AG20443 (cell line): ENCODE data around the gene PLEKHF1.
"Not testable (repeated sequence)": the region's sequence is repeated elsewhere in the genome, so short reads cannot be mapped to it uniquely, and the experiment has no call there.

ENCODE experiments used
- DNase-seq: peaks from one replicate; pipeline ENCODE4 v3.0.0; 2012; ENCODE audit warnings: low spot score, mixed read lengths

PLEKHF1 gene

DNA sequence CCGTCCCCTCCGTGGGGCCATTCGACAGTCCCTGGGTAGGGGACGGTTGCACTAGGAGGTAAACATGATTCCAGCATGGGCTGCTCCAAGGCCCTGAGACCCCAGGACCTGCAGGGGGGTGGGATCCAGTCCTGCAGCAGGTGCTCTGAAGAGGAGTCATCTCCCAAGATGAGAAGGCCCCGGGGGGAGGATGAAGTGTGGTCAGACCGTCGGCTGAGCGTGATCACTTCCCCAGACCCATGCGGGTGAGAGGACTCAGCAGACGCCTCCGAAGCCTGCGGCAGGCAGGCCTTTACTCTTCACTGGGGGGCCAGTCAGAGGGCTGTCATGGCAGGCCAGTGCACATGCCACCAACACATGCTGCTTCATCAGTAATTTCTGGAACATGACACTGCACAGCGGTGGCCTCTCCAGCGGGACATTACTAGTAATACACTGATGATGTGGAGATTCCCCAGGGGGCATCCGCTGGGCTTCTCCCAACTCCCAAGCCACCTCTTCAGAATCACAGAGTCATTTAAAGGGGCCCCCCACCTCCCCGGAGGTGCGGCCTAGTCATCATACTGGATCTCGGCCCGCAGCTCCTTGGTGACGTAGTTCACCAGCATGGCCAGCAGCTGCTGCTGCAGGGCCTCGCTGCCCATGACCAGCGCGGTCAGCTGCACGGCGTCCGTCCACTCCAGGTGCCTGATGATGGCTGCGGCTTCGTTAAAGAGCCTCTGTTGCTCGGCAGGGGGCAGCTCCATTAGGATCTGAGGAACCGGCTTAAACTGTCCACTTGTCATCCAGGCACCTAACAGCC lies 37.1 kb downstream of the PLEKHF1 start:
- DNase-seq: no peak

DNA sequence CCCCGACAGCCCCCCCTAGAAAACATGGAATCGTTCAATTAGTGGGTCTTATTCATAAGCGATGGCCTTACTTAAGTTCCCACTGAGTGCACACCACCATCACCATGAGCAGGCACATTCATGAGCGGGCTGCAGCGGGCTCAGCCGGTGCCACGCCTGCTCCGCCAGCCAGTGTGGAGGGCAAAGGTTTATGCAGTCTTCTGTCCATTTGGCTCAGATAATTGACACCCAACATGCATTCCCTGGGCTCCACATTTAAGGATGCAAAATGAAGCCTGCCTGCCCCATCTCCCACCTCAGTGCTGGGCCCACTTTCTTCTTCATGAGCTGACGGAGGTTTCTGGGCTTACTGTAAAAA lies 37.7 kb downstream of the PLEKHF1 start:
- DNase-seq: no peak

DNA sequence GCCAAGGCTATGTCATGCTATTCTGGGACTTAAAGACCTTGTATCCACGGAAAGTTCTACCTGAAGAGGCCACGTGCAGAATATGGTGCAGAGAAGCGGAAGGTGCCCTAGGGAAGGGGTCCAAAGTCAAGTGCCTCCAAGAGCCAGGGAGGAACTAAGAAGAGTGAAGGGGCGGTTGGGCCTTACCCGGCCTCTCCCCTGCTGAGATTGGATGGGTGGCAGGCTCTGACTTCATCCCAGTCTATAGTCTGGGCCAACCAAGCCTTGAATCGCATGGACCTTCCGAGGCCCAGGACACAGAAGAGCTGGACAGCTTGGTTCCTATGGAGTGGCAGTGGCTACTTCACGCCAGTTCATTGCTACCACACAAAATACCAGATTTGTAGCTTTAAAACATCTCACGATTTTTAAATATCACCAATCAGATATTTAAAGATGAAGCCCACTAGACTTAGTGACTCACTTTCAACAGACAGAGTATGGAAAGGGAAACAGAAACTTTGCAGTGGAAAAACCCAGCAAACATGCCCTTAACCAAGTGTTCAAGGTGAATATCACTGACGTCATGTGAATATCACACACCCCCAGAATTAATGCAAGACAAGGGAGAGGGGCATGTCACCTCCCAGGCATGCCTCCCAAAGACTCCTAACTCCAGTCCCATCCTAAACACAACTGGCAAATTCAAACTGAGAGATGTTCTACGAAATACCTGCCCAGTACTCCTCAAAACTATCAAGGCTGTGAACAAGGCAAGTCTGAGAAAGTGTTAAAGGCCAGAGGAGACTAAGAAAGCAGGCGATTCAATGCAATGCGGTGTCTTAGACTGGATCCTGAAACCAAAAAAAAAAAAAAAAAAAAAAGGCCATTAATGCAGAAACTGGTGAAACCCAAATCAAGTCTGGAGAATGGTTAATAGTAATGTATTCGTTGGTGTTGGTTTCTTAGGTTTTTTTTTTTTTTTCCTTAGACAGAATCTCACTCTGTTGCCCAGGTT lies 39.6 kb downstream of the PLEKHF1 start:
- DNase-seq: no peak

DNA sequence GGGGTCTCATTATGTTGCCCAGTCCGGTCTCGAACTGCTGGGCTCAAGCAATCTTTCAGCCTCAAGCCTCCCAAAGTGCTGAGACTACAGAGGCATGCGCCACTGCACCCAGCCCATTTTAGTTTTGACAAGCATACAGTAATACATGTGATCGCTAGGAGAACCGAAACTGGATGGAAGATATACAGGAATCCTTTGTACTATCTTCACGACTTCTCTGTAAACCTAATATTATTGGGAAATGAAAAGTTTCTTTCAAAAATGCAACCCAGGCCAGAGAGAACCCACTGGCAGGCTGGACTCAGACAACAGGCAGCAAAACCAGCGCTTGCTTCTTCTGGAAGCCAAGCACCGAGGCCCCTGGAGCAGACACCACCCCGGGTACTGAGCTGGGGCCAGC lies 40.4 kb downstream of the PLEKHF1 start:
- no peak for DNase-seq

DNA sequence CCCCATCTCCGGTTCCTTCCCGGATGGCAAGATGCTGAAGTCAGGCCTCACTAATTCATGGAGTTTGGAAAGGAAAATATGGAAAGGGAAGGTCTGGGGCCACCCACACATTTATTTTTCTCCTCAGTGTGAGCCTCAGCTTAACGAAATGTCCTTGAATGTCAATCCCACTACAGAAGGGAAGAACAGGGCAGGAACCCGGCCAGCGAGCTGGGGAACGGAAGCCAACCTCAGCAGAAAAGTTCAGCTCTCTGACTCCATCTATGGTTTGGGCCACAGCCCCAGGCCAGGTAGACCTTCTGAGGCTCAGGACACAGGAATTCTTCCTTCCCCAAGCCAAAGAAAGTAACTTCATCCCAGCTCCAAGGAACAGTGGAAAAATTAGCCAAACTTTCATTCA lies 41.4 kb downstream of the PLEKHF1 start:
- DNase-seq: no peak

DNA sequence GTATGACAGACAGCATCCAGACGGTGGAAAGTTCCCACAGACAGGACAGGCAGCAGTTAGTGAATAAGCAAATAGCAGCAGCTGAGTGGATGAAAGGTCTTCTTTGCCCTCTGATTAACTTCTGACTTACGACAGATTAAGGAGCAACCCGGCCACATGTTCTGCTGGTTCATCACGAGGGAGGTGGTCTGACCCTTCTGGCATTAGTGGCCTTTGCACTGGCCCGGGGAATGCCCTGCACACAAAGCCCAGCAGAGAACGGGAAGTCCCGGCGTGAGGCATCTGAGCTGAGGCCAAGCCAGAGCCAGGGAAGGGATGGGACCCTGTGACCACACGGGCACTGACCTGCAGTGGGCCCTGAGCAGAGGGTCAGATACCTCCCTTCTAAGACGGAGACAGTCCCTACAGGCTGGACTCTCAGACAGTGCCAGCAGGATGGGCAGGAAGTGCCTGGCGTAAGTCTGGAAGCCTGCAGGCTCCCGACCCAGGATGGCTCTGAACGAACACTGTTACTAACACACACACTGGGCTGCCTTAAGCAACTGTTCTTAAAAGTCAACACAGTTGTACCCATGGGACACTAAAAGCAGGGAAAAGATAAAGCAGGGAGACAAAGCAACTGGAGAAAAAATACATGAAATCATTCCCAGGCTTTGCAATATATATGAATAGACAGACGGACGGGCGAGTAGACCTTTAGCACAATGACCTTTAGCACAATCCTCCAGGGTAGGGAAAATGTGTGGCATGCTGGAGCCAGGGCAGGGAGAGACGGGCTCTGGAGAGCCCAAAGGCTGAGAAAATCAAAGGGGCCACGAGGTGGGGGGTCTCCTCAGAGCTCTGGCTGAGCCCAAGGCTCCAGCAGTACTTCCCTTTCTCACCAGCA lies 43.5 kb downstream of the PLEKHF1 start:
- no peak for DNase-seq

DNA sequence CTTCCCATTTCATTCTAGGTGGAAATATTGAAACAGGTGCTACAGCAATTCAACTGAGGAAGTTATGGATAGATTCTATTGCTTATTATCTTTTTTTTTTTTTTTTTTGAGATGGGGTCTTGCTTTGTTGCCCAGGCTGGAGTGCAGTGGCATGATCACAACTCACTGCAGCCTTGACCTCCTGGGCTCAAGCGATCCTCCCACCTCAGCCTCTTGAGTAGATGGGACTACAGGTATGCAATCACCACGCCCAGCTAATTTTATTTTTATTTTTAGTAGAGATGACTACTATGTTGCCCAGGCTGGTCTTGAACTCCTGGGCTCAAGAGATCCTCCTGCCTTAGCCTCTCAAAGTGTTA lies 44.2 kb downstream of the PLEKHF1 start:
- DNase-seq: not testable (repeated sequence)

DNA sequence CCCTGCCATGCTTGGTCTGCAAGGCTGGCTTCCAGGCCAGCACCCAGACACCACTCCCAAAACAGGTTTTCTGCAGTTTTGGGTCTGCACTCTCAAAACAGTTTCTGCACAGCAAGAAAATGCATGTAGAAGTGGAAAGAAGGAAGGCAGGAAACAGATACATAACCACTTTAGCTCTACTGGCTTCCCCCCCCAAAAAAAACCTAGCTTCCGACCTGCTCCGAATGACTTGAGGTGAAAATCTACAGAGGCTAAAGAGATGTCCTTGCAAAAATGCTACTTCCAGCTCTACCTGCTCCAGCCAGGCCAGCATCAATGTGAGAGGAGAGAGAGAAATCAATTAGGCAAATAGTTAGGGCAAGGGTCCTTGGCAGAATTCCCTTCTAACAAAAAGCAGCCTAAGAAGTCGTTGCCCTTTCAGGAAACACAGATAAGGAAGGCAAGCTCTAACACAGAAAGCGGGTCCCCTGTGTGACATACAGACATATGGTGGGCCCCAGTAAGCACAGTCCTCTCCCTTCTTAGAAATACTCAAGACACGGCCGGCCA lies 46.4 kb downstream of the PLEKHF1 start:
- no peak for DNase-seq

DNA sequence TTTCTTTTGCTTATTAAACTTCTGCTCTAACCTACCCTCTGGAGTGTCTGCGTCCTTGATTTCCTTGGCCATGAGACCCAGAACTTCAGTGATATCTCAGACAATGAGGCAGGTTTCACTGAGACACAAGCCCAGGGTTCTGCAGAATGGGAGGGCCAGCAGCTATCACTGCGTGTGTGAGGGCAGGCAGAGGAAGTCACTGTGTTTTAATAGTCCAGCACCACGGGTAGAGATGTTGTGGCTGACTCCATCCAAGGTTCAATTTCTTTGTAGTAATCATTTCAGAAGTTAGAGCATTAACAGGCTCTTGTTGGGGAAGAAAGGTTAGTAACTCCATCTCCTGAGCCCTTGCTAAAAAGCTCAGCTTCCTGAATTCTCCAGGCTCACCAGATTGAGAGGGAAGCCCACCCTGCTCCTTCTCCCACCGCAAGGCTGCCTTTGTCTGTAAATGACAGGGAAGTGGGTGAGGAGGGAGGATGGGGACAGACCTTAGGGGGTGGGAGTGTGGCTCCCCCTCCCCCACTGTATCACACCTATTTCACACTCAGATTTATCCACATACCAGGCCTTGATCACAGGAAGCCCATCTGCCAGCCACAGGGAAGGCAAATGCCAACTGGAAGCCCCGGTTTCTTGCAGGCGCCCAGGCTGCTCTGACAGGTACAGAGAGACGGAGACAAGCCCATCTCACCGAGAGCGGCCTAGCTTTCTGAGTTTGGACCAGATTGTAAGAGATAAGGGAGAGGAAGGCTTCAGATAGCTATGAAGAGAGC lies 47.7 kb downstream of the PLEKHF1 start:
- no peak for DNase-seq

DNA sequence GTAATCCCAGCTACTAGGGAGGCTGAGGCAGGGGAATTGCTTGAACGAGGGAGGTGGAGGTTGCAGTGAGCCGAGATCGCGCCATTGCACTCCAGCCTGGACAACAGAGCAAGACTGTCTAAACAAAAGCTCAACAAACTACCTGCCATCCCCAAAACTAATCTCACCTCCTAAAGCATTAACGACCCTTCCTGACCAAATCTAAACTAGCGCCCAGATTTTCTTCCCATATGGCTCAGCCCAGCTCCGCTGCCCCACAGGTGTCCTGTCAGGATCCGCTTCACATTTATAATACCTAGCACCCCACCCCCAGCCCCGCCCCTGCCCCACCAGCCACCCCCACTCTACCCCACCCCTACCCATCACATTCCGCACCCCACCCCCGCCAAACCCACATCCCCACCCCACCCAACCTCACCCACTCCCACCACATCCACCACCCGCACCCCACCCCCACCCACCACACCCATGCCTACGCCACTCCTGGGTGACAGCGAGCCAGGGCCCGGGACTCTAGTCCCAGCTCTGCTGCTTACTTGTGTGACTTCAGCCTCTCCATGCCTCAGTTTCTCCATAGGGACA lies 49.2 kb downstream of the PLEKHF1 start:
- DNase-seq: peak; percentile 26

DNA sequence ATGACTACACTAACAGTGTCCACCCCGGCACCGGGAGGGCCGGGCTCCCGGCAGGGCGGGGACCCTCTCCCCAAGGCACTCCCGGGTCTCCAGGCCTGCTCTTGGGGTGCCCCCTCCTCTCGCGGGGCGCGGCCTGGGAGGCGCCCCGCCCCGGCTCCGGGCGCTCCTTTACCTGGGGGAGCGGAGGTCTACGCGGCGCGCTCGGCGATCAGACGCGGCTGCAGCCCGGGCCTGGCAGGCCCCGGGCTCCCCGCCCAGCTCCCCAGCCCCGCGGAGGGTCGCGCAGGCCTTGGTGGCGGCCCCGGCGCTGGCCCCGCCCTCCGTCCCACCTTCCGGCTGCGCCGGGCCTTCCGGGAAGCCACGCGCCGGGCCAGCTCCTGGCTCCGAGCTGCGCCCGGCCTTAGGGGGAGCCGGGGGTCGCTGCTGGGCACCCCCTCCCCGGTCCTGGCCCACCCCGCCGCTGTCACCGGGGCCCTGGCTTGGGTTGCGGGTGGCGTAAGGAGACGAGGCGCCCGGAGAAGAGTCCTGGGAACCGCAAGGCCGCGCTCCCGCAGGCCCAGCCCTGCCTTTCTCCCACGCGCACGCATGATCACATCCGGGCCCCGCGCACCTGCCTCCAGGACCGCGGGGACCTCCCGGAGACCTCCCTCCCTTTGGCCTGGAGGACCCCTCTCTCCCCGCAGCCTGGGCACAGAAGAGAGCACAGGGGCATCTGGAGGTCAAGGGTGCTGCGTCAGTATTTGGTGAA lies 49.9 kb downstream of the PLEKHF1 start, which contains the start of gene C19orf12:
Gene C19orf12 (minus strand): TSS at position 309 of the 748 bp plus-strand sequence. CDS start 6,848 bp downstream, outside the sequence.
- DNase-seq: peak; percentile 84

DNA sequence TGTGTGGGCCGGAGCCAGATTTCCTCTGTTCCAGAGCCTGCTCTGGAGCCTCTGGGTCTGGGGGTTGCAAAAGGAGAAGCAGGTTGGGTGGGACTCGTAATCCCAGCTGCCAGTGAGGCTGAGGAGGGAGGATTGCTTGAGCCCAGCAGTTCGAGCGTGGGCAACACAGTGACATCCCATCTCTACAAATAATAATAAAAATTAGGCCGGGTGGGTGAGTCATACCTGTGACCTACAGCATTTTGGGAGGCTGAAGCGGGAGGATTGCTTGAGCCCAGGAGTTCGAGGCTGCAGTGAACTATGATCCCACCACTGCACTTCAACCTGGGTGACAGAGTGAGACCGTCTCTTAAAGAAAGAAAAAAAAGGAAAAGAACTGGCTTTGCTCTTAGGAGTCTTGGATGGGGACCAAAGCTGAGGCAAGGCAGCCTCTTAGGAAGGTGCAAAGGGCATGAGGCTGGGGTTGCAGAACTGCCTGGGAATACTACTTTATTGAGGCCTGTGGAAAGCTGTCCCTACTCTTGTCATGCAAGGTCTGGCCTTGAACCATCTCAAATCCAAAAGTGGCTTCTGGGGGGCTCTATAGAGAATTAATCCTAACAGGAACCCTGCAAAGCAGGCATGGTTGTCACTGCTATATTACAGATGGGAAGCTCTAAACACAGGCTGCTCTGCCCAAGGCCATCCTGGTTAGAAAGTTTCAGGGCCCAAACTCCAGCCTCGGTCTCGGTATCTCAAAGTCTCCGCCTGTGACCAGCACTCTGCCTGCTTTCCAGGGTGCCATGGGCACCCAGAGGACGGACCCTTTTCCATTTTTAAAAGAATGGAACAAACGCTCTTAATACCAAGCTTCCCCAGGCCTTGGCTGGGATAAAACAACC lies 50.7 kb downstream of the PLEKHF1 start:
- DNase-seq: no peak

DNA sequence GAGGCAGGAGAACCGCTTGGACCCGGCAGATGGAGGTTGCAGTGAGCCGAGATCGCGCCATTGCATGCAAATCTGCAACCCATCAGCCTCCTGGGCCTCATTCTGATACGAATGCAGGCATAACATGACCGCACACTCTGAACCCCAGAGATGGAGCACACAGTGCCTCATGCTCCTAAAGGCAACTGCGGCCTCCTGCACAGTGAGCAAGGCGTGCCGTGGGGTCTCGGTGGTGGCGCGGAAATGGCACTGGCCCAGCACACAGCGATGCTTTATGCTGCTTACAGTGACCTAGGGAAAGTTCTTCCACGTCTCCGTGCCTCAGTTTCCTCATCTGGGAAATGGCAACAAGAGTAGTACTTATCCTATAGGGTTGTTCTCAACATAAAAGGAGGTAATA lies 51.8 kb downstream of the PLEKHF1 start:
- no peak for DNase-seq

DNA sequence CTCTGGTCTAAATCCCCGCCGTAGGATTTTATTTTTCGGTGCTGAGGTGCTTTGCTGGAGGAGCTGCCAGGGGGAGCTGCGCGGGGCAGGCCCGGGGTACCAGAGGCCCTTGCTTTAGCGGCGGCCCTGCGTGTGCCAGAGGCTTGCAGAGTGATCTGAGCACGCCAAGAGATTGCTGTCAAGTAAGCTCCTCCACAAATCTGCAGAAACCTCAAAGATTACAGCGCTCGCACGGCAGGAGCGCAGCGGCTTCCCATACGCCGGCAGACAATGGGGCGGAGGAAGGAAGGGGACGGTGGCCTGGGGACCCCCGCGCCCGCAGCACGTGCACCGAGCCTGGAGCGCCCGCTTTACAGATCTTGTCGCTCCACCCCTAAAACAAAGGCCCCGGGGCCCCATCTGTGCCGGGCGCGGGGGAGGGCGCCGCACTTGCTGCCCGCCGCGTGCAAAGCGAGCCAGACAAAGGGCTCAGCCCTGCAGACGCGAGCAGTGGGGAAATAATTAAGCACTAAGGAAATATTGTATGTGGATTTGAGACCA lies 58.9 kb downstream of the PLEKHF1 start:
- peak; percentile 41 for DNase-seq

DNA sequence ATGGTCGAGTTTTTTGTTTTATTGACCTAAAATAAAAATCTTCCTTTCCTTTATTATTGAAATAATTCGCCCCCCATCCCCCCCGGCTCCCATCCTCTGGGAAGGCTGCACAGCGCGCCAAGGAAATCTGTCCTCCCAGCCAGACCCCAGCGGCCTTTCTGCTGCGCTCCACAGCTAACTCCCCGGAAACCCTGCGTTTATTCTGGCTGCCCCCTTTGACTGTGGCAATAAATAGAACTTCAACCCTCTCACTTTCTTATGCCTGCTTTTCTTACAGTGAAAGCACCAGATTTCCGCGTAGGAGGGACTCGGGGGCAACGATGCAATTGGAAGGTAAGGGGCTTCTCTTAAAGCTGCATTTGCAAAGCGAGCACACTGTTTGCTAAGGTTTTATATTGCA lies 59.5 kb downstream of the PLEKHF1 start:
- DNase-seq: no peak
